NCI-H128 (cell line): Measurements from ENCODE around the gene TMEM244.
"Not testable (repeated sequence)": the region's sequence is repeated elsewhere in the genome, so short reads cannot be mapped to it uniquely, and the experiment has no call there.

Experiments used
- DNase-seq: peaks from one replicate; lab custom pipeline; 2025; ENCODE audit not compliant: unreplicated experiment; lab: John Stamatoyannopoulos, UW

TMEM244 gene

DNA sequence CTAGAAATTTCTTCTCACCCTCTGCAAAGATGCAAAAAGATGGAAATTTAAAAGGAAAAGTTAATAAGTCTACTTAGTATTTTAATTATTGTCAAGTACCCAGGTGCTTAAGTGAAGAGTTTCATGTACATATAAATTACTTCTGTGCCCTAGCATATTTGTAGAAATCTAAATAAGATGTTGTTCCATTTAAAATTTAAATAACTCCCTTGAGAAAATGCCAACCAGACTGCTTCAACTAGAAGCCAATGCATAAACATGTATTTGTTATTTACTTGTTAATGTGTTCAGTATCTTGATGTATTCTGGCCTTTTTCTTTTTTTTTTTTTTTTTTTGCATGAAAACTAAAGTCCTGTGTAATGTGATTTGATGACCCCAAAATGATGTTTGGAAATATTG is 6.3 kb upstream of the TMEM244 start:
- DNase-seq, result no peak

GRCh38 chr6:129866688-129867087 is 5.6 kb upstream of the TMEM244 start:
- DNase-seq, result no peak

DNA sequence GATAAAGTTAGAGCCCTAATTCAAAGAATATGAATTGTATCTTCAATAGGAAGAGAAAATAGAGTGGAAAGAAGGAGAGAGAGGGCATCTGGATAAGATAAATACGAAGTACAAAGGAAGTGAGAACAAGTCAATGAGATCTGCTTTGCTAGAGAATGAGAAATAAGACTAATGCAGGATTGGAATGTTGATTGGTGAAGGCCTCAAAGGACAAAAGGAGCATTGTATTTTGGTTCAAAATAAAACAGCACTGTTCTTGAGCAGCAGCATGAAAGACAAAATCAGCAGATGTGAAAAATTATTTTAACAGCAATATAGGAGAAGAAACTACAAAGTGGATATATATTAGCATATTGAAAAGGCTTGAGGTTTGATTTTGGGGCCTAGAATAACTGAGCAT is 5.1 kb upstream of the TMEM244 start:
- DNase-seq, result no peak

GRCh38 chr6:129865013-129865412 is 3.9 kb upstream of the TMEM244 start:
- DNase-seq, result no peak

DNA sequence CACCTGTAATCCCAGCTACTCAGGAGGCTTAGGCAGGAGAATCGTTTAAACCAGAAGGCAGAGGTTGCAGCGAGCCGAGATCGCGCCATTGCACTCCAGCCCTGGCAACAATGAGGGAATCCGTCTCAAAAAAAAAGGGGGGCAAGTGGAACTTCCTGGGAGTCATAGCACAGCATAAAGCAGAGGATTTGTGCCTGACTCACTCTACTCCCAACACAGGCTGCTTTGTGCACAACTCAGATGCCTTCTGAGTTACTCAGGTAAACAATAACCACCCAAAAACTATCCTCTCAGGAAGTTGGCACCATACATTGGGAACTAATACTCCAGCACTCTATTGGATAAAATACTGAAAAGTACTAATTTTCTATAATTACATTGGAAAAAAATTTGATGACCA is 2.5 kb upstream of the TMEM244 start:
- DNase-seq, result no peak

- no peak for DNase-seq
Observed at GRCh38 chr6:129859524-129859923, 1.6 kb downstream of the TMEM244 start.

DNA sequence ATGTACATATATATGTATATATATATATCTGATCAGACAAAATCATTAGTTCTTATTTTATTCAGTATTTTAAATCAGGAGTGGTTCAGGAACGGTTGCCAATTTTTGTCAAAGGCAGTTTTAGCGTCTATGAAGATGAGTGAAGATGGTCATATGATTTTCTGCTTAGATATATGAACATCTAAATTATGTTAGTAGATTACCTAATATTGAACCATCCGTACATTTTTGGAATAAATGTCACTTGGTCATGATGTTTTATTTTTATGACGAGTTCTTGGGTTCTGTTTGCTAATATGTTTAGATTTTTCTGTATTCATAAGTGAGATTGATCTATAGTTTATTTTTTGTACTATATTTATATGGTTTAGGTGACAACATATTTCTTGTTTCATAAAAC is 3.3 kb downstream of the TMEM244 start:
- DNase-seq, result no peak

DNA sequence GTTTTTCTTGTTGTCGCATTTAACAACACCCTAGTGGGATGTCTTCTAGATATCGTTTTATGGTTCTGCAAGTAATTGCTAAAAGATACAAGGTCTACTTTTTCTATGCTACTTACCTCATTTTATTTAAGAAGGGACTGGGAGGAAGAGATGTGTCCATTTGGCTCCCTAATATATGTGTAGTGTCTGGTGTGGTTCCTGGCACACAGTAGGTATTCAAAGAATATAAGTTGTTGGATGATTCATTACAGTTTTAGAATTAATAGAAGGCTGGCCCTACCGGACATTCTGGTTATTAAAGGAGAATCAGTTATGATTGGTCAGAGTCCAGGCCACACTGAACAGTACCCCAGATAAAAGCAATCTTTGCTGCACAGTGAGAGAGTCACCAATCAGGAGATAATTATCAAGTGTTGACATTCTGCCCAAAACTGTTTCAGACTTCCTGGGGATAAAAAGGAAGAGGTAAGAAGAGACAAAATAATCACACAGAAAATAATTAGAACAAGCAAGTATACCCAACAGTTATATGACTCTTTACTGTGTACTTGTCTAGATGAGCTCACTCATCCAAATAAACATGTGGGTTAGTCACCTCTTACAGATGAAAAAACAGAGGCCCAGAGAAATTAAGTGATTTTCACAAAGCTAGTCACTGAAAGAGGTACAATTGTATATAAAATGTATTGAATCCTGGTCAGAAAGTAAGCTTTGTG is 7.0 kb downstream of the TMEM244 start:
- no peak for DNase-seq

DNA sequence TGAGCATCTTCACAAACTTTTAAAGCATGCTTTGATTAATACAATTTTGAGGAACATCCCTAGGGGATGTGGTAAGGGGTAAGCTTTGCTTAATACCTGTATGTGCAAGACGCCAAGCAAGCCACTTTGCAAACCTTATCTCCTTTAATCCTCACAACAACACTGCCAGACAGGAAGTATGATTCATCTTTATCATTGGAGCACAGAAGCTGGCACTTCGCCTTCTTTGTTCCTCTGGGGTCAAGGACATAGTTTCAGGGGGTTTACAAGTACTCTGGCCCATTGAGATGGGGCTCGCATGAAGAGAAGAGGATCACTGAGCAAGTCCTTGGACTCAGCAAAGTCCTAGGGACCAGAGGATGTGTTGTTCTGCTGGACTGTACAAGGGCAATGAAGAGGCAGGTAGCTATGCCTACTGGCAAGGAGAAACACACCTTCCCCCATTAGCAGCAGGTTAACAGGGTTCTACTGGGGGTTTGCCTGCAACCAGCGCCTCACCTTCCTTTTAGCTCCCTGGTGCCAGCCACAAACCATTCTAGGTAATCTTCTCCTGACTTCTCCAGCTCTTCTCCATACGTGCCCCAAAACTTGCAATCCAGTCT is 8.8 kb downstream of the TMEM244 start:
- no peak for DNase-seq

DNA sequence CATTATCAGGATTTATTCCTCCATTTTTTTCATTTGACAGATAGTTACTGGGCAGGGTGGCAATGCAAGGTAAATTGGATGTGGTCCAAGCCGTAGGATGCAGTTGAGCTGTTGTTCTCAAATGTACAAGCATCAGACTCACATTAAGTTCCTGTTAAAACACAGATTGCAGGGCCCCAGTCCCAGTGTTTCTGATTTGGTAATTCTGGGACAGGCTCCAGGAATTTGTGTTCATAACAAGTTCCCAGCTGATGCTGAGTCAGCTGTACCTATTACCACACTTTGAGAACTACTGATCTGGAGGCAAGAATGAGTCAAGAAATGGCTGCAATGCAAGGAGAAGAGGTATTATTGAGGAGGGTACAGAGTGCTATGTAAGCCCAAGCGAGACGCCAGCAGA is 11.7 kb downstream of the TMEM244 start:
- no peak for DNase-seq

DNA sequence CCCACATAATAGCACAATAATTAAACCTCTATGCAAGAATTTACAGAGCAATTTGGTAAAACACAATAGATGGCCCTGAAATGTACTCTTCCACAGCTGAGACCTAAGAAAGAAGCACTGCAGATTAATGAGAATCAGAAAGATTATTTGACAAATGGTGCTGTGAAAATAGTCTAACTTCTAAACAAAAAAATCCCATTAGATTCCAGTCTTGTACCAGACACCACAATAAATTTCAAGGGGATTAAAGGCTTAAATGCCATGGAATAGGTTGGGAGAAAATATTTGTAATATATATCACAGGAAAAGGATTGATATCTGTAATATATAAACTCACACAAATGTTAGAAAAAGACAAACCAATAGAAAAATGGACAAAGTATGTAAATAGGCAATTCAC is 14.4 kb downstream of the TMEM244 start:
- DNase-seq, result no peak

DNA sequence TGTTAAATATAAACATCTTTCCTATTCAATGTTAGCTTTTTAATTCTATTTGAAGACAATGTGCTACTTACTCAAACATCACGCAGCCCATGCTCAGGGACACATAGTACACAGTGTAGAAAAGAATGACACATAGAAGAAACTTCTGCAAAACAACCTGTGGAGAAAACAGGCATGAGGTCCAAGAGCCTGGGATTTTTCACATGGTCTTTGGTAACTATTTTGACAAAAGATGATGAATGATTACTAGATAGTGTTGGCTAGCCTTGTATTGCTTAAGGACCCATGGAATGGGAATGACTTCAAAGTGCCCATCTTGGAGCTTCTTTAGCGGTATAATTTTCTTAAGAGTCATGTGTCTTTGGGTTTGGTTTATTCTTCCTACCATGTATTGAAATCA is 15.4 kb downstream of the TMEM244 start:
- no peak for DNase-seq

DNA sequence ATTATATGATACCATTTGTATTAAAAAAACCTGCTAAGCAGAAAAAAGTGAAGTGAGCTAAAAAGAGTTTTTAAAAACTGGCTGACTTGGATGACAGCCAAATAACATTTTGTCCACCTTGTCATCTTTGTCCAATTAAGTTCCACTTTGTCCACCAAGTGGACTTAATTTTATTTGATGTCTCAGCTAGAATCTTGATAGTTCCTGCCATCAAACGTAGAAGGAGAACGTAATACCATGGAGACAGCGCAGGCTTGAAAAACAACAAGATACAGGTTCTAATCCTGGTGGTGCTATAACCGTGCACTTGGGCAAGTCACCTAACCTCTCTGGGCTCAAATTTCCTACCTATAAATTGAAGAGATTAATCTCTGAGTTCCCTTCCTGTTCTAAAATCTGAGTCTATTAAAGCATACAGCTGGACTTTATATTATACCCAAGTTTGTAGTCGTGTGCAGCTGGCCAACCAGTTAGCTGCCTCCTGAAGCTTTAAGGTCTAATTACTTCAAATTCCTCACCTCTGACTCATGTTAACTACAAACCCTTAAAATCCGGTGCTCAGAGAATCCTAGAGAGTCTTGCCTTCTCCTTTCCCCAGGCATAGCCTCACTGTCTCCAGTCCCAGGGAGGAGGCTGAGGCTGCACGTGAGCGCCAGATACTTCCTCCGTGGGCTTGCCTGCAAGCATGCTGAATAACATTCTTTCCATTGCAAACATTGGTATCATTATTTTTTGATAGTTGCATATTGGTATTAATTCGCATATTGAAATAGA is 16.8 kb downstream of the TMEM244 start:
- no peak for DNase-seq

GRCh38 chr6:129843573-129843972 is 17.5 kb downstream of the TMEM244 start:
- DNase-seq, result no peak

- no peak for DNase-seq
Observed at GRCh38 chr6:129842881-129843409, 18.2 kb downstream of the TMEM244 start.

DNA sequence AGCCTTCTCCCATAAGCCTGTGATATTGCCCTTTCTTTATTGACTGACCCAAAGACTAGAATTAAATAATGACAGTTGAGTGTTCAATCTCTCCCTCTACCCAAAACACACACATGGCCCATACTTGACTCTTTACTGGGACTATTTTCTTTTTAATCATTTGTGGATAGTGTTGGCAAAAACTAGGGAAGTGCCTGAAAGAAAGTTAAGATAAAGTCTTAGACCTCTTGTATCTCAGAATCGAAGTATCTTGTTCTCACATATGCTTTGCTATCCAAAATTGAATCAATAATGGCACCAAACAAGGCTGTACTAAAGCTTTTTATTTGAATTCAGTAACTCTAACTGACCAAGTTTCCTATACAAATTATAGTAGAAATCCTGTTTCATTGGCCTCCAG is 19.0 kb downstream of the TMEM244 start:
- DNase-seq, result no peak

DNA sequence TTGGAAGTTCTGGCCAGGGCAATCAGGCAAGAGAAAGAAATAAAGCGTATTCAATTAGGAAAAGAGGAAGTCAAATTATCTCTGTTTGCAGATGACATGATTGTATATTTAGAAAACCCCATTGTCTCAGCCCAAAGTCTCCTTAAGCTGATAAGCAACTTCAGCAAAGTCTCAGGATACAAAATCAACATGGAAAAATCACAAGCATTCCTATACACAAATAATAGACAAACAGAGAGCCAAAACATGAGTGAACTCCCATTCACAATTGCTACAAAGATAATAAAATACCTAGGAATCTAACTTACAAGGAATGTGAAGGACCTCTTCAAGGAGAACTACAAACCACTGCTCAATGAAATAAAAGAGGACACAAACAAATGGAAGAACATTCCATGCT is 21.6 kb downstream of the TMEM244 start:
- DNase-seq, result not testable (repeated sequence)

DNA sequence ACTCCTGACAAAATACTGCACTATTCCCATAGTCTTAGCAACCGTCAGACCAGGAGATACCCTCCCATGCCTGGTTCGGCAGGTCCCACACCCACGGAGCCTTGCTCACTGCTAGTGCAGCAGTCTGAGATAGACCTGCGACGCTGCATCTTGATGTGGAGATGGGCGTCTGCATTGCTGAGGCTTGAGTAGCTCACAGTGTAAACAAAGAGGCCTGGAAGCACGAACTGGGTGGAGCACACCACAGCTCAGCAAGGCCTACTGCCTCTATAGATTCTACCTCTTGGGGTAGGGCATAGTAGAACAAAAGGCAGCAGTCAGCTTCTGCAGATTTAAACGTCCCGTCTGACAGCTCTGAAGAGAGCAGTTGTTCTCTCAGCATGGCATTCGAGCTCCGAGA is 25.4 kb downstream of the TMEM244 start:
- no peak for DNase-seq

GRCh38 chr6:129832299-129832698 is 28.8 kb downstream of the TMEM244 start:
- no peak for DNase-seq

GRCh38 chr6:129828229-129828628 is 32.9 kb downstream of the TMEM244 start:
- DNase-seq, result no peak

GRCh38 chr6:129818251-129818650 is 42.9 kb downstream of the TMEM244 start:
- no peak for DNase-seq

DNA sequence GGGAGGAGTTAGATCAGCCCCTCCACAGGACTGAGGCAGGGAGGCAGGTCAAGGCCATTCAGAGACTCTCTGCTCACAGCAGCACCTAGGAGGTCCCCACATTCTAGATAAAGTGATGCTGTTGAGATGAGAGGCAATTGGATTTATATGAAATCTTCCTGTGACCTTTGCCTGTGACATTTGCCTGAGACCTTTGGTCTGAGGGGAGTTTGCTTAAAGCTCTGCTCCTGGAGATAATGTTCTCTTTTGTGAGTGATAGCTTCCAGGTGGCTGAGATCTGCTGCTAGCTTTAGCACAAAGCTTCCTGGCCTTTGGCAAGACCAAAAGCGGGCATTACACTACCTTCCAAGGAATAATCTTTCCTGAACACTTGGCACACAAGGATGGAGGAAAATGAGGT is 43.3 kb downstream of the TMEM244 start:
- no peak for DNase-seq
